Activated CD4-positive, CD25-positive, alpha-beta regulatory T cell treated with anti-CD3 and anti-CD28 coated beads, Interleukin-2, amount 50 U/mL, for 16 hours (primary cell): ENCODE results near the gene IFTAP.
"Not testable (repeated sequence)": the region's sequence is repeated elsewhere in the genome, so short reads cannot be mapped to it uniquely, and the experiment has no call there.

Experiments used
- DNase-seq: peaks from one replicate; pipeline ENCODE4 v3.0.0-alpha.2; 2020; ENCODE audit warnings: low read depth, low spot score

IFTAP gene

GRCh38 chr11:36638556-36638955 is 44.3 kb downstream of the IFTAP start:
- no peak for DNase-seq

GRCh38 chr11:36657610-36658267 is 63.4 kb downstream of the IFTAP start:
- no peak for DNase-seq

- not testable (repeated sequence) for DNase-seq
Observed at GRCh38 chr11:36661359-36661758, 67.1 kb downstream of the IFTAP start.

DNA sequence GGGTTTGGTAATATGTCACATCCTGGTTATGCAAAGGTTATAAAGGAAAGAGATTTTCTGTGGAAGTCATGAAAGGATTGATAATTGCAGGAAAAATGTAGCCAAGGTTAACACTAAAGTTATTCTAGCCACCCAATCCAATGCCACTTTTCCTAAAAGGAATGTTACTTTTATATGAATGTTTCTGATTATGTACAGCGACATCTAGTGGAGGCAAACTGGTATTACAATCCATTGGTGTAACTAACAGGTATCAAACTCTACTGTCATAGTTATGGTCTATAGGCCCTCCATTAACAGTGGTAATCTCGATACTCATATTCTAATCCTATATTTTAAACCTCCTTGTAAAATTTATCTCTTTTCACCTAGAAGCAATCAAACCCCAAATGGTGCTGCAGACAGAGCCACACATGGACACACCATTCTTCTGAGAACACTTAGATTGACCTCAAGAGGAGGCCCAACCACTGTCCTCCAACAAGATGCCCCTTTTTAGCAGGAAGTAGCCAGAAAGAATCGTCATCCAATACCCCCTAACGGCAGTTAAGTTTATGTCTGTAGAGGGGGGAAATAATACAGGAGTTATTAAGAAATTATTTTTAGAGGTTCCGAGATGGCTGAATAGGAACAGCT is 78.6 kb downstream of the IFTAP start:
- no peak for DNase-seq

DNA sequence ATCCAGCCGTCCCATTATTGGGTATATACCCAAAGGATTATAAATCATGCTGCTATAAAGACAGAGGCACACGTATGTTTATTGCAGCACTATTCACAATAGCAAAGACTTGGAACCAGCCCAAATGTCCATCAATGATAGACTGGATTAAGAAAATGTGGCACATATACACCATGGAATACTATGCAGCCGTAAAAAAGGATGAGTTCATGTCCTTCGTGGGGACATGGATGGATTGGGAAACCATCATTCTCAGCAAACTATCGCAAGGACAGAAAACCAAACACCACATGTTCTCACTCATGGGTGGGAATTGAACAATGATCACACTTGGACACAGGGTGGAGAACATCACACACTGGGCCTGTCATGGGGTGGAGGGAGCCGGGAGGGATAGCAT is 85.2 kb downstream of the IFTAP start:
- DNase-seq = not testable (repeated sequence)

GRCh38 chr11:36683818-36684217 is 89.5 kb downstream of the IFTAP start:
- DNase-seq = no peak

GRCh38 chr11:36684840-36685801 is 90.8 kb downstream of the IFTAP start:
- DNase-seq = no peak

- no peak for DNase-seq
Observed at GRCh38 chr11:36688132-36688531, 93.8 kb downstream of the IFTAP start.

DNA sequence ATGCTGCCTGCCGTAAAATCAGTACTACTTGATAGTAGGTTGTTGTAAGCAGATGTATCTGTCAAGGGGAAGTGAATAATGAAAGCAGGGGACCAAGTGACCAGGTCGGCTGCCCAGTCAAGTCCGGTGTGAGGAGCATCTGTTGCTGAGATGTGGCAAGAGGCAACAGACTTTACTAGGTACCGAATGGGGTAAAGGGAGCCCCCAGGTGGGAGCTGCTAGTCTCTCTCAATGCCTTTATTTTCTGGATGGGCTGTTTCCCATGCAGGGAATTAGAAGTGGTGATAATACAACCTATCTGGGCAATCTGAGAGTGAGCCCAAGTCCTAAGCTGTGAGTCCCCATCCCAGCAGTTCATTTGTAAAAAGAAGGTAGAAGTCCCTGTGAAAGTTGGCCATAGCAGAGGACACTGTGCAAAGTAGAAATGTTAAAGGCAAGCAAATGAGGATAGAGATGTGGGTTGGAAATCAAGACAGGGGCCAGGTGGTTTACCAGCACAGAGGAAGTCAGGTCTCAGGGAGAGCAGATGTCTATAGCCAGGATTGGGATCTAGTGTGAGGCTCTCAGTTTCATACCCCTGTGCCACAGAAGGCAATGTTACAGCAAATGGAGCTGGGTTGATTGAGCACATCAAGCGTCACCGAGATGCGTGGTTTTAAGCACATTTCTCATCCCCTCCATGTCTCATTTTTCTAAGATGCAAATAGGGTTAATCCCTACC is 94.4 kb downstream of the IFTAP start:
- DNase-seq = no peak

GRCh38 chr11:36689442-36689841 is 95.1 kb downstream of the IFTAP start:
- DNase-seq = no peak

DNA sequence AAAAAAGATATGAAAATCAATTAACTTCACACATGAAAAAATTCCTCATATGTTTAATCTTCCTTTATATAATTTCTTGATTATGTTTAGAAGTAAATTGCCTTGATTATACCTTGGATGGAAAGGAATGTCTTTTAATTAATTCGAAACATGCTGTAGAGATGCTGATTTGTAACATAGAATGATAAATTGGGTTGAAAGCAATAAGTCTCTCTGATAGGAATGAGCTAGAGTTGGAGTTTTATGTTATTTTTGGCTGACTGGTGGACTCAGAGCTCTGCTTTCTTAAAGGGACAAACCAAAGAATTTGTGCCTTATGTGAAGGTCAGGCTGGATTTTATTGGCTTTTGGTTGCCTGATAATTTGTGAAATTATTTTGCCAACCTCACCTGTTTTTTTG is 98.4 kb downstream of the IFTAP start:
- no peak for DNase-seq

GRCh38 chr11:36693139-36693843 is 99.0 kb downstream of the IFTAP start:
- no peak for DNase-seq

DNA sequence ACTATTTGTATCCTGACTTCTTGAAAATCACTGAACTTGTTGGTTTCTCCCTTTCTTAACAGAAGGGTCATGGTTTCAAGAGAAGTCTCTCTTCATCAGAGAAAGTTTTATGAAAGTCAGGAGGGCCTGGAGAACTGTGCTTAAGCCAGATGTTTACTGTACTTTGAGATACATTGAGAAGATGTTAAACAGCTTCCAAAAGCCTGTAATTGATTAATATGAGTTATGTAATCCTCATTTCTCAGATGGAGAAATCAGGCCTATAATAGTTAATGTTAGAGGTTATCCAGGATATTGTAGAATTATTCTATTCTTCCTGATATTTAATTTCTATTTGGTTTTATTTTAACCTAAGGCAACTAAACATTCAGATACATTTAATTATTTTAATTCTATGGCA is 100.8 kb downstream of the IFTAP start:
- no peak for DNase-seq

- no peak for DNase-seq
Observed at GRCh38 chr11:36695571-36695970, 101.3 kb downstream of the IFTAP start.

DNA sequence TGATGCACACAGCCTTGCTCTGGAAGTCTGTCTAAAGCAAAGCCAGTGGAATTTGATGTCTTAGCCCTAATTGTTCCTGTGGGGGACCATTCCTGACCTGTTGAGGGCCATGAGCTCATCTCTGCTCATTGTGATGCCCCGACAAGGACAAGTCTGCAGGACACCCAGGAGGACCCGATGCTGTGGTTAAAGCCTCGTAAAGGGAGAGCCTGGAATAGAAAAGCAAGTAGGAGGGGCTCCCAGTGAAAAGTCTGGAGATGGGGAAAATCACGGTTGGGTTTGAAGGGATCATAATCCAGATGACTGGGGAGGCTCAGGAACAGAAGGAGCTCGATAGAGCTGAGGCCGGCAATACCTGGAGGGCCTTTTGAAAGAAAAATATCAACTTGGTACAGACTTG is 102.2 kb downstream of the IFTAP start:
- DNase-seq = no peak

GRCh38 chr11:36699271-36699670 is 105.0 kb downstream of the IFTAP start:
- no peak for DNase-seq

DNA sequence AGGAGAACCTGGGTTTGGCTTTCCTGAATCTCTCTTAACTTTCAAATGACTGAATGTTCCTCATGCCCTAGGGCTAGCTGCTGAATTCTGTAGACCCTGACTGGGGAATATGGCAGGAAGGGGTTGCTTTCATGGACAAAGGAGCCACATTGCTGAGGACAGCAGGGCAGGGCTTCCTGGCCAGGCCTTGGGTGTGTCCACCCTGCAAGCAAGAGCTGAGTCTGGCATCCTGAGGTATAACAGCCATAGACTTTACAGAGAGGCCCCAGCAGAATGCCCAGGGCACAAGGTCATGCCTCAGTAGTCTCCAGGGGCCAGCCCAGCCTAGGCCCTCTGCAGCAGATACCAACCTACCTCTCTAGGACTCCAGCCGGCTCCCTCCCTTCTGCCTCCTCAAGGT is 105.9 kb downstream of the IFTAP start:
- no peak for DNase-seq

DNA sequence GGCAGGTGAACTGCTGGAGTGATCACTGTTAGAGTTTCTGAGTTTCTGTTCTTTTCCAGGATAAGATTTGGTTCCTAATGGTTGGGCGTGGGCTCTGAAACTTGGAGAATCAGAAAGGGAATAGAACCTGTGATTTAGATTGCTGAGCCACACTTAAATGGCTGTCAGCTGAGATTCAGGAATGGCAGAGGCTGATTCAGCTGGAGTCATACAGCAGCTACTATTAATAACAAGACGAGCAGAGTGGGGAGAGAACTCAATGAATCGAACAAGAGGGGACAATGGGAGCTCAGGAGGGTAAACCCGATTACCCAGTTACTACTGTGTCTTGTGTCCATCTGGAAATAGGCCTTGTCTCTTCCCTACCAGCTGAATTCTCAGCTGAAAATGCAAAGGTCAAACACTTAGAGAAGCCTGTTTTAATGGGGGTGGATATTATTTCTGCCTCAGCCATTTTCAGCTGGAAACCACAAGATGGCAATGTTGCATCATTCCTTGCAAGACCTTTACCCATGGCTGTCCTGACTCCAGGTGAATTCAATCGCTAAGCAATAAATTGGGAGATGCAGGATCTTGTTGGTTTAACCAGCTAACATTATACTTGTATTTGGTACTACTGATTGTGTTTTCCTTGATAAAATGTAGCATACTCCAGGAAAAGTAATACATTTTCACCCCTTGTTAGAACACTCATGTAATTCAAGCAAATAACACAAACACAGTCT is 108.2 kb downstream of the IFTAP start:
- no peak for DNase-seq

GRCh38 chr11:36703055-36703404 is 108.7 kb downstream of the IFTAP start:
- DNase-seq = no peak
